Endothelial cell of umbilical vein (primary cell): Measurements from ENCODE around the gene RTL3. TPM values are rescaled to one million over a fixed set of nuclear protein-coding genes. Genes with fewer than 3 reads are reported as not detected.
A peak's percentile ranks its signal among the peaks of the same experiment; 100 is the strongest.

Source experiments
- BruUV-seq: library from RNA; stranded (reverse); fragments of 400-500 nt; replicated peaks from 2 replicates; lab custom pipeline; 2021; lab: Mats Ljungman, UMichigan
- CTCF ChIA-PET: fragments of 300-600, 350-600 bp; sonication (Branson Sonifier 250); formaldehyde crosslinking; loops from one replicate; lab custom pipeline; 2021; ENCODE audit warnings: antibody characterized with exemption, inconsistent platforms; lab: Charles Lee
- POLR2A ChIA-PET: fragments of 300-600, 350-600 bp; sonication (Branson Sonifier 250); formaldehyde crosslinking; loops from one replicate; lab custom pipeline; 2021; ENCODE audit warnings: antibody characterized with exemption, inconsistent platforms; lab: Charles Lee
- DNase-seq: peaks from one replicate; pipeline ENCODE4 v3.0.0-alpha.2; 2011; ENCODE audit warnings: low read depth, low spot score
- FAIRE-seq: peaks from 2 replicates; lab custom pipeline; 2011; peaks lifted over from hg19 to GRCh38; lab: Jason Lieb, UNC
- H2AFZ ChIP-seq: 2 replicates; pipeline ENCODE4 v1.6.0; 2012; ENCODE audit warnings: low read depth, low read length, control low read depth, inconsistent platforms
- H3K27ac ChIP-seq: 2 replicates; pipeline ENCODE4 v1.5.1; 2011; ENCODE audit warnings: low read depth, mild to moderate bottlenecking, control low read depth, low read length, moderate library complexity; ENCODE audit not compliant: insufficient read depth
- H3K27me3 ChIP-seq, 2 experiments: 2 replicates each; pipeline versions ENCODE4 v1.6.0 to v1.6.1; 2011; ENCODE audit warnings: low read length in 2 of 2, mixed read lengths in 1 of 2; ENCODE audit not compliant: control insufficient read depth in 2 of 2, insufficient read depth in 2 of 2
- H3K36me3 ChIP-seq, 2 experiments: 2 replicates in 1 of 2; 3 replicates in 1 of 2; pipeline ENCODE4 v1.5.1; 2011; ENCODE audit warnings: low read length in 2 of 2, mild to moderate bottlenecking in 1 of 2, moderate library complexity in 1 of 2; ENCODE audit not compliant: control insufficient read depth in 2 of 2, insufficient read depth in 2 of 2; ENCODE audit errors: extremely low read depth in 1 of 2
- H3K4me1 ChIP-seq: 3 replicates; pipeline ENCODE4 v1.5.1; 2011; ENCODE audit warnings: mild to moderate bottlenecking, low read length; ENCODE audit not compliant: control insufficient read depth, insufficient read depth; ENCODE audit errors: extremely low read depth
- H3K4me2 ChIP-seq: 2 replicates; pipeline ENCODE4 v1.6.1; 2011; ENCODE audit warnings: low read length, control low read depth, mixed read lengths; ENCODE audit not compliant: insufficient read depth
- H3K4me3 ChIP-seq, 3 experiments: fragments of 200-600 bp in 1 of 3; sonication (generic), shearing (Covaris generic) in 1 of 3; replicated peaks in 1 of 3; 2 replicates each; pipeline ENCODE4 v1.5.1; 2011 to 2016; ENCODE audit warnings: control low read depth in 3 of 3, low read length in 3 of 3, mild to moderate bottlenecking in 2 of 3, inconsistent platforms in 1 of 3, low read depth in 1 of 3, moderate library complexity in 1 of 3; ENCODE audit not compliant: insufficient read depth in 1 of 3
- H3K79me2 ChIP-seq: 2 replicates; pipeline ENCODE4 v1.6.0; 2012; ENCODE audit warnings: low read length, inconsistent platforms; ENCODE audit not compliant: control insufficient read depth, insufficient read depth
- H3K9ac ChIP-seq: replicated peaks from 2 replicates; pipeline ENCODE3; 2011; ENCODE audit warnings: low read length, control low read depth; ENCODE audit not compliant: insufficient read depth; ENCODE audit errors: extremely low read depth
- H3K9me1 ChIP-seq: replicated peaks from 3 replicates; pipeline ENCODE4 v1.6.0; 2011; ENCODE audit warnings: mild to moderate bottlenecking, low read length; ENCODE audit not compliant: control insufficient read depth, insufficient read depth; ENCODE audit errors: extremely low read depth
- H3K9me3 ChIP-seq: replicated peaks from 2 replicates; pipeline ENCODE4 v1.5.1; 2012; ENCODE audit warnings: low read length, inconsistent platforms; ENCODE audit not compliant: control insufficient read depth, insufficient read depth
- H4K20me1 ChIP-seq: replicated peaks from 2 replicates; pipeline ENCODE3; 2011; ENCODE audit warnings: mild to moderate bottlenecking, low read length; ENCODE audit not compliant: control insufficient read depth, insufficient read depth; ENCODE audit errors: extremely low read depth
- CTCF ChIP-seq, 2 donors: IDR thresholded peaks; 1 replicate in 1 of 2; 2 replicates in 1 of 2; pipeline ENCODE4 v1.5.1; 2011; ENCODE audit warnings: low read length in 2 of 2, mild to moderate bottlenecking in 2 of 2, moderate library complexity in 2 of 2, control low read depth in 1 of 2, inconsistent platforms in 1 of 2, low read depth in 1 of 2; ENCODE audit not compliant: insufficient read depth in 1 of 2; ENCODE audit errors: extremely low read depth in 1 of 2
- EZH2 ChIP-seq: IDR thresholded peaks from 2 replicates; pipeline ENCODE4 v1.6.1; 2012; ENCODE audit warnings: borderline replicate concordance, low read depth, mild to moderate bottlenecking, moderate library complexity, low read length, inconsistent platforms; ENCODE audit not compliant: severe bottlenecking
- FOS ChIP-seq: IDR thresholded peaks from 2 replicates; pipeline ENCODE4 v1.6.1; 2011; ENCODE audit warnings: mild to moderate bottlenecking, low read length, moderate library complexity, borderline replicate concordance; ENCODE audit not compliant: insufficient read depth
- GATA2 ChIP-seq: IDR thresholded peaks from 2 replicates; pipeline ENCODE4 v1.7.0; 2011; ENCODE audit warnings: low read depth, mild to moderate bottlenecking, moderate library complexity, mixed read lengths, low read length; ENCODE audit not compliant: insufficient read length, insufficient read depth
- JUN ChIP-seq: IDR thresholded peaks from 2 replicates; pipeline ENCODE4 v1.6.1; 2011; ENCODE audit warnings: borderline replicate concordance, low read depth; ENCODE audit not compliant: insufficient read length, insufficient read depth
- MAX ChIP-seq: IDR thresholded peaks from 2 replicates; pipeline ENCODE4 v1.6.1; 2011; ENCODE audit not compliant: insufficient read depth, insufficient read length
- MYC ChIP-seq: IDR thresholded peaks from one replicate; pipeline ENCODE4 v1.6.1; 2011; ENCODE audit warnings: mild to moderate bottlenecking, low read depth, low read length
- POLR2A ChIP-seq: IDR thresholded peaks from 2 replicates; pipeline ENCODE4 v1.6.1; 2012; ENCODE audit warnings: low read depth, mild to moderate bottlenecking, control low read depth, low read length
- POLR2AphosphoS5 ChIP-seq: IDR thresholded peaks from 2 replicates; pipeline ENCODE4 v1.6.1; 2012; ENCODE audit warnings: low read depth, mild to moderate bottlenecking, control low read depth, low read length, moderate library complexity; ENCODE audit not compliant: insufficient read depth
- dilution Hi-C: fragments of 300-500 bp; cut with MboI; formaldehyde crosslinking; loops from one replicate; pipeline ENCODE4 v1.15.0; 2019; ENCODE audit warnings: low sequenced_read_pairs; ENCODE audit not compliant: extremely low pct_ligation_motif_present
- intact Hi-C: fragments of 100-400 bp; cut with micrococcal nuclease; formaldehyde crosslinking; loops from one replicate; pipeline ENCODE4 v1.10.0; 2022
- polyA plus RNA-seq, 4 experiments: library from polyadenylated mRNA; depleted of rRNA in 3 of 4; stranded (reverse) in 3 of 4; unstranded in 1 of 4; fragments of >200 nt; gene quantifications; 2 replicates each; pipeline versions ENCODE4 v1.2.1 to v1.2.3, GENCODE V29; 2011 to 2012; ENCODE audit warnings: missing spikeins in 1 of 4
- total RNA-seq: library from RNA; stranded (reverse); gene quantifications from 2 replicates; pipeline ENCODE4 v1.2.3, GENCODE V29; 2021

Gene RTL3
- total and polyA plus RNA-seq, 2 donors (not counting 3 experiments of a cell fraction or from before 2014, with no cell fraction given): 0.04 TPM; not detected in 1

GRCh38 chrX:78665342-78665741 lies 6.2 kb upstream of the RTL3 start:
- intact Hi-C loops: no loop called here
- no peak for DNase-seq
- ChIA-PET CTCF (no interaction called here), POLR2A (no interaction called here)
- Histone ChIP-seq H3K79me2 (no peaks in the 10 kb centered on the region), H3K9ac (no peak overlapping the region), H4K20me1 (no peaks in the 10 kb centered on the region), H2AFZ (no peak overlapping the region), H3K27ac (no peak overlapping the region), H3K9me1 (no peaks in the 10 kb centered on the region), H3K36me3 (no peaks in the 10 kb centered on the region), H3K4me2 (no peak overlapping the region), H3K27me3 (no peaks in the 10 kb centered on the region), H3K4me1 (no peaks in the 10 kb centered on the region), H3K9me3 (no peaks in the 10 kb centered on the region), H3K4me3 (no peak overlapping the region)
- BruUV-seq: no TSS peak
- dilution Hi-C loops: no loop called here
- TF ChIP-seq CTCF (IDR thresholded peaks at IDR 0.05; ENCODE audit: extremely low read depth in 1 of 2, insufficient read depth in 1 of 2, low read depth in 1 of 2, low read length in 2 of 2): no peak
- no peak for TF ChIP-seq POLR2AphosphoS5
- TF ChIP-seq MYC: no peak
- no peak for TF ChIP-seq JUN
- no peak for TF ChIP-seq GATA2
- no peak for TF ChIP-seq POLR2A
- TF ChIP-seq FOS: no peak
- no peak for TF ChIP-seq MAX
- no peak for TF ChIP-seq EZH2
- peak; percentile 38 for FAIRE-seq
